H9 (cell line): Measurements from ENCODE around the gene ARAP1. TPM values are rescaled to one million over a fixed set of nuclear protein-coding genes. Genes with fewer than 3 reads are reported as not detected.

Experiments
- DNase-seq: peaks from one replicate; pipeline ENCODE4 v3.0.0-alpha.2; 2017
- H2AFZ ChIP-seq: one replicate; pipeline ENCODE4 v1.6.1; 2013; ENCODE audit warnings: mild to moderate bottlenecking, low read length, control low read depth, moderate library complexity
- H2AK5ac ChIP-seq: 2 replicates; pipeline ENCODE4 v1.6.1; 2013; ENCODE audit warnings: low read length, control low read depth, mixed read lengths; ENCODE audit not compliant: insufficient read length
- H2BK120ac ChIP-seq: one replicate; pipeline ENCODE4 v1.6.1; 2013; ENCODE audit warnings: low read depth, mild to moderate bottlenecking, low read length, control low read depth, inconsistent platforms; ENCODE audit not compliant: poor library complexity, severe bottlenecking
- H2BK12ac ChIP-seq: 2 replicates; pipeline ENCODE4 v1.6.1; 2013; ENCODE audit warnings: low read length, control low read depth, mixed read lengths, low read depth; ENCODE audit not compliant: insufficient read length
- H2BK15ac ChIP-seq: 2 replicates; pipeline ENCODE4 v1.6.1; 2013; ENCODE audit warnings: low read depth, low read length, control low read depth
- H2BK20ac ChIP-seq: one replicate; pipeline ENCODE4 v1.6.1; 2013; ENCODE audit warnings: low read depth, mild to moderate bottlenecking, low read length, control low read depth, inconsistent platforms; ENCODE audit not compliant: poor library complexity, severe bottlenecking
- H2BK5ac ChIP-seq: 2 replicates; pipeline ENCODE4 v1.6.1; 2013; ENCODE audit warnings: low read length, control low read depth, mixed read lengths; ENCODE audit not compliant: insufficient read length
- H3K14ac ChIP-seq: 2 replicates; pipeline ENCODE4 v1.6.1; 2013; ENCODE audit warnings: low read length, control low read depth; ENCODE audit not compliant: insufficient read depth
- H3K18ac ChIP-seq: 2 replicates; pipeline ENCODE4 v1.6.1; 2013; ENCODE audit warnings: low read depth, mild to moderate bottlenecking, mixed read lengths, low read length, control low read depth; ENCODE audit not compliant: insufficient read length
- H3K23ac ChIP-seq: 2 replicates; pipeline ENCODE4 v1.6.1; 2013; ENCODE audit warnings: low read length, control low read depth, mixed read lengths, low read depth; ENCODE audit not compliant: insufficient read length
- H3K23me2 ChIP-seq: 2 replicates; pipeline ENCODE4 v1.6.1; 2013; ENCODE audit warnings: low read depth, mild to moderate bottlenecking, mixed read lengths, low read length, control low read depth; ENCODE audit not compliant: insufficient read length, poor library complexity, severe bottlenecking
- H3K27ac ChIP-seq: 2 replicates; pipeline ENCODE4 v1.5.1; 2013; ENCODE audit warnings: low read length, control low read depth, mixed read lengths, low read depth; ENCODE audit not compliant: insufficient read length
- H3K27me3 ChIP-seq: 2 replicates; pipeline ENCODE4 v1.6.1; 2013; ENCODE audit warnings: low read length, control low read depth, inconsistent platforms; ENCODE audit not compliant: insufficient read depth
- H3K4ac ChIP-seq: 2 replicates; pipeline ENCODE4 v1.6.1; 2013; ENCODE audit warnings: low read depth, mild to moderate bottlenecking, control low read depth, inconsistent platforms, low read length, moderate library complexity
- H3K4me1 ChIP-seq: 2 replicates; pipeline ENCODE4 v1.6.1; 2013; ENCODE audit warnings: low read length, control low read depth, inconsistent platforms; ENCODE audit not compliant: insufficient read depth
- H3K4me2 ChIP-seq: 2 replicates; pipeline ENCODE4 v1.6.1; 2013; ENCODE audit warnings: low read length, control low read depth, mixed read lengths; ENCODE audit not compliant: insufficient read length, insufficient read depth
- H3K56ac ChIP-seq: 2 replicates; pipeline ENCODE4 v1.6.1; 2013; ENCODE audit warnings: low read depth, mild to moderate bottlenecking, mixed read lengths, low read length, control low read depth; ENCODE audit not compliant: insufficient read length
- H3K79me1 ChIP-seq: 2 replicates; pipeline ENCODE4 v1.6.1; 2013; ENCODE audit warnings: low read depth, mild to moderate bottlenecking, moderate library complexity, low read length, control low read depth, inconsistent platforms; ENCODE audit not compliant: insufficient read depth, poor library complexity, severe bottlenecking
- H3K79me2 ChIP-seq: 2 replicates; pipeline ENCODE4 v1.6.1; 2013; ENCODE audit warnings: low read length, control low read depth, inconsistent platforms; ENCODE audit not compliant: insufficient read depth
- H3K9ac ChIP-seq: 2 replicates; pipeline ENCODE4 v1.6.1; 2013; ENCODE audit warnings: low read length, control low read depth, mixed read lengths; ENCODE audit not compliant: insufficient read length; ENCODE audit errors: extremely low read depth
- H3K9me3 ChIP-seq: one replicate; pipeline ENCODE4 v1.6.1; 2013; ENCODE audit warnings: low read depth, low read length, inconsistent platforms; ENCODE audit not compliant: control insufficient read depth
- H3T11ph ChIP-seq: one replicate; pipeline ENCODE4 v1.6.1; 2013; ENCODE audit warnings: mild to moderate bottlenecking, low read length, control low read depth, inconsistent platforms
- H4K20me1 ChIP-seq: one replicate; pipeline ENCODE4 v1.6.1; 2013; ENCODE audit not compliant: control insufficient read depth, insufficient read length, insufficient read depth
- H4K5ac ChIP-seq: 2 replicates; pipeline ENCODE4 v1.6.1; 2013; ENCODE audit warnings: low read depth, mild to moderate bottlenecking, mixed read lengths, low read length, control low read depth; ENCODE audit not compliant: insufficient read length
- H4K8ac ChIP-seq: replicated peaks from 2 replicates; pipeline ENCODE4 v1.6.1; 2013; ENCODE audit warnings: low read length, control low read depth, mixed read lengths, low read depth; ENCODE audit not compliant: insufficient read length
- H4K91ac ChIP-seq: 2 replicates; pipeline ENCODE4 v1.6.1; 2013; ENCODE audit warnings: low read depth, mild to moderate bottlenecking, moderate library complexity, mixed read lengths, low read length, control low read depth; ENCODE audit not compliant: insufficient read length
- H3K27ac Mint-ChIP-seq, 3 experiments: 2 replicates in 2 of 3; 3 replicates in 1 of 3; pipeline ENCODE4 v1.8.0; 2020 to 2021; ENCODE audit warnings: mixed read lengths in 3 of 3, mild to moderate bottlenecking in 1 of 3, moderate library complexity in 1 of 3
- H3K27me3 Mint-ChIP-seq: 2 replicates; pipeline ENCODE4 v1.8.0; 2021; ENCODE audit warnings: low read depth, mild to moderate bottlenecking, moderate library complexity, mixed read lengths
- H3K36me3 Mint-ChIP-seq, 3 experiments: 2 replicates in 2 of 3; 3 replicates in 1 of 3; pipeline ENCODE4 v1.8.0; 2020 to 2021; ENCODE audit warnings: low read depth in 3 of 3, mixed read lengths in 3 of 3; ENCODE audit not compliant: insufficient read depth in 1 of 3
- H3K4me1 Mint-ChIP-seq, 2 experiments: 2 replicates each; pipeline ENCODE4 v1.8.0; 2020; ENCODE audit warnings: mixed read lengths in 2 of 2
- H3K4me3 Mint-ChIP-seq, 2 experiments: 2 replicates in 1 of 2; 3 replicates in 1 of 2; pipeline ENCODE4 v1.8.0; 2020 to 2021; ENCODE audit warnings: mild to moderate bottlenecking in 2 of 2, mixed read lengths in 2 of 2, moderate library complexity in 1 of 2
- H3K9me3 Mint-ChIP-seq, 2 experiments: 2 replicates in 1 of 2; 3 replicates in 1 of 2; pipeline ENCODE4 v1.8.0; 2020; ENCODE audit warnings: mild to moderate bottlenecking in 2 of 2, mixed read lengths in 2 of 2, moderate library complexity in 1 of 2
- CTCF ChIP-seq: fragments of 200-600 bp; sonication (generic); conservative IDR thresholded peaks from 3 replicates; pipeline ENCODE4 v1.8.0; 2021; ENCODE audit warnings: antibody characterized with exemption, mild to moderate bottlenecking
- WGBS: extraction: QIAGEN DNeasy Blood & Tissue Kit; methylation state at CpG from one replicate; pipeline ENCODE4 v1.1.7; 2013; ENCODE audit warnings: missing lambda C conversion rate, low lambda C conversion rate, mixed read lengths; ENCODE audit not compliant: insufficient read length; ENCODE audit errors: extremely low coverage; 5-methylcytosine and 5-hydroxymethylcytosine counted together
- total RNA-seq: library from RNA; stranded (reverse); gene quantifications from 2 replicates; pipeline ENCODE4 v1.2.1, GENCODE V29; 2021

The ARAP1 gene
- total RNA-seq, 1 experiment from 2014 or later = 59.4 TPM

GRCh38 chr11:72704028-72704782 lies 48.0 kb downstream of the ARAP1 start:
- Histone ChIP-seq H3K79me2 (no peaks in the 10 kb centered on the region), H3K23ac (no peak overlapping the region), H3K4ac (no peak overlapping the region), H3K79me1 (no peaks in the 10 kb centered on the region), H4K91ac (no peak overlapping the region), H3K23me2 (peaks cover 3% of the 10 kb centered on the region), H2BK20ac (no peak overlapping the region), H3K4me1 (peaks cover 5% of the 10 kb centered on the region; the same call in 1 of the 2 replicates), H4K20me1 (peaks cover 2% of the 10 kb centered on the region), H2BK12ac (no peak overlapping the region), H3T11ph (no peak overlapping the region), H3K27me3 (no peaks in the 10 kb centered on the region), H3K14ac (no peak overlapping the region), H3K18ac (no peak overlapping the region), H3K4me2 (no peak overlapping the region), H3K56ac (no peak overlapping the region), H2BK15ac (no peak overlapping the region), H4K5ac (no peak overlapping the region), H3K27ac (no peak overlapping the region), H2AK5ac (no peak overlapping the region), H3K9me3 (no peaks in the 10 kb centered on the region), H2BK120ac (no peak overlapping the region), H2AFZ (no peak overlapping the region), H2BK5ac (no peak overlapping the region), H3K9ac (no peak overlapping the region), H4K8ac (no peak overlapping the region)
- Mint-ChIP-seq H3K27me3 (no peaks in the 10 kb centered on the region), H3K4me1 (peaks cover 49 to 60% of the 10 kb centered on the region in 2 experiments), H3K36me3 (peaks cover 17 to 54% (median 44%) of the 10 kb centered on the region in 3 experiments), H3K9me3 (no peaks in the 10 kb centered on the region), H3K4me3 (no peak overlapping the region), H3K27ac (no peak overlapping the region)
- no peak for DNase-seq
- WGBS = no CpG with 5 or more reads among the region's 13 CpGs
- TF ChIP-seq CTCF = peak; percentile 33; the same call in 2 of the 3 replicates
